ENCODE measurements around the gene PRR13. TPM values are rescaled to one million over a fixed set of nuclear protein-coding genes. Genes with fewer than 3 reads are reported as not detected.
A peak's percentile ranks its signal among the peaks of the same experiment; 100 is the strongest.

PRR13 gene
- total and polyA plus RNA-seq, 9 of the 15 experiments (the other 6 are each of a cell fraction or from before 2014, with no cell fraction given), result 117 to 835 (median 285) TPM

DNA sequence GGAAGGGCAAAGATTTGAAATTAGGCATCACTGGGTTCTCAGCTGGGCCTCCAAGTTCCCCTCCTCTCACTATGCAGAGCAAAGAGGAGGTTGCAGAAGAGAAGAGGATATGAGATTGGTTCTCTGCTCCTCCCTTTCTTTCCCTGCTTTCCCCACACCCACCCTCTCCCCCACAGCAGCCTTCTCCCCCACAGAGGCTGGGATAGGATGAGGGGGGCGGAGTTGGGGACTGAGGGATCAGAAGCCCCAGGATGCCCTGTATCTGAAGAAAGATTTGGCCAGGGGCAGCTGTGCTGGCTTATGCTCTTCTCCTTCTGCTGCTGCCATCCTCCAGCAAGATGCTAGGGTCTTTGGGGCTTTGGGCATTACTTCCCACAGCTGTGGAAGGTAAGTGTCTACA, 17.9 kb upstream of the PRR13 start, which contains the start of gene AMHR2:
AMHR2 (plus strand) TSS at position 259 of the 400 bp plus-strand sequence; CDS start at position 339, 80 bp downstream.
- no peak for ATAC-seq
- peak in 3 of 4 experiments; percentile 24 to 44 (median 43) for DNase-seq (ENCODE audit: extremely low read depth in 1 of 4, low spot score in 3 of 4)
- Histone ChIP-seq H3K4me3 (peak within 1 kb of the TSS; percentile 36; the same call in 1 of the 2 replicates), H3K4me2 (ENCODE audit: insufficient read depth, low read length) (peak within 1 kb of the TSS; percentile 89), H3K9me3 (replicated peaks; ENCODE audit: control insufficient read depth, insufficient read depth, low read depth, low read length) (no peaks in the 10 kb centered on the region), H3K4me1 (replicated peaks in 1 of 2; ENCODE audit: control insufficient read depth in 2 of 2, insufficient read depth in 2 of 2, low read length in 2 of 2) (peaks cover 43 to 44% of the 10 kb centered on the region in 2 experiments), H3K9ac (ENCODE audit: insufficient read depth in 1 of 2, low read depth in 2 of 2, low read length in 2 of 2) (peak within 1 kb of the TSS; percentile 65 to 98; a peak in 3 of 4 replicates), H3K27ac (ENCODE audit: extremely low read depth, low read depth, low read length) (peak within 1 kb of the TSS; percentile 63; the same call in 1 of the 3 replicates), H4K20me1 (replicated peaks; ENCODE audit: control insufficient read depth, insufficient read depth, low read length) (no peaks in the 10 kb centered on the region), H3K9me1 (ENCODE audit: control insufficient read depth, insufficient read depth, low read length) (no peaks in the 10 kb centered on the region), H2AFZ (ENCODE audit: low read depth, low read length) (peak within 1 kb of the TSS; percentile 77), H3K36me3 (ENCODE audit: control insufficient read depth, insufficient read depth, low read length) (peaks cover 10% of the 10 kb centered on the region; the same call in 2 of the 3 replicates), H3K79me2 (ENCODE audit: control insufficient read depth, insufficient read depth, low read length) (peaks cover 19% of the 10 kb centered on the region), H3K27me3 (ENCODE audit: control insufficient read depth in 2 of 2, insufficient read depth in 2 of 2, low read length in 2 of 2) (no peaks in the 10 kb centered on the region)
- no TSS peak for BruUV-seq (replicated peaks)
- 83% methylated on average over 1 of the region's 1 CpG for WGBS (ENCODE audit: insufficient coverage, low coverage, missing lambda C conversion rate)
- TF ChIP-seq EHMT2 (IDR thresholded peaks at IDR 0.05), result no peak
- TF ChIP-seq STAG1 (CRISPR knock-in tag; IDR thresholded peaks at IDR 0.05; ENCODE audit: borderline replicate concordance), result no peak
- peak; percentile 25; the same call in 1 of the 2 replicates for TF ChIP-seq ESRRA (IDR thresholded peaks at IDR 0.05; ENCODE audit: borderline replicate concordance, low read depth)
- TF ChIP-seq, protein P1, sequence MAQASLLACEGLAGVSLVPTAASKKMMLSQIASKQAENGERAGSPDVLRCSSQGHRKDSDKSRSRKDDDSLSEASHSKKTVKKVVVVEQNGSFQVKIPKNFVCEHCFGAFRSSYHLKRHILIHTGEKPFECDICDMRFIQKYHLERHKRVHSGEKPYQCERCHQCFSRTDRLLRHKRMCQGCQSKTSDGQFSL (CRISPR knock-in tag; IDR thresholded peaks at IDR 0.05), result no peak
- TF ChIP-seq, protein P1 (tag; IDR thresholded peaks at IDR 0.05), result 0 out of 4 replicates have a peak, but pooled peaks of 1 of the 2 experiments have one; percentile 3
- TF ChIP-seq, protein P2, sequence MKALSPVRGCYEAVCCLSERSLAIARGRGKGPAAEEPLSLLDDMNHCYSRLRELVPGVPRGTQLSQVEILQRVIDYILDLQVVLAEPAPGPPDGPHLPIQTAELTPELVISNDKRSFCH (CRISPR knock-in tag; IDR thresholded peaks at IDR 0.05), result no peak
- TF ChIP-seq, protein P2 (tag; IDR thresholded peaks at IDR 0.05), result no peak
- TF ChIP-seq, protein P3, sequence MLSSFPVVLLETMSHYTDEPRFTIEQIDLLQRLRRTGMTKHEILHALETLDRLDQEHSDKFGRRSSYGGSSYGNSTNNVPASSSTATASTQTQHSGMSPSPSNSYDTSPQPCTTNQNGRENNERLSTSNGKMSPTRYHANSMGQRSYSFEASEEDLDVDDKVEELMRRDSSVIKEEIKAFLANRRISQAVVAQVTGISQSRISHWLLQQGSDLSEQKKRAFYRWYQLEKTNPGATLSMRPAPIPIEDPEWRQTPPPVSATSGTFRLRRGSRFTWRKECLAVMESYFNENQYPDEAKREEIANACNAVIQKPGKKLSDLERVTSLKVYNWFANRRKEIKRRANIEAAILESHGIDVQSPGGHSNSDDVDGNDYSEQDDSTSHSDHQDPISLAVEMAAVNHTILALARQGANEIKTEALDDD (IDR thresholded peaks at IDR 0.05), result no peak
- TF ChIP-seq TEAD2 (tag; IDR thresholded peaks at IDR 0.05), result no peak
- peak; percentile 35; the same call in 1 of the 2 replicates for TF ChIP-seq EGR1 (conservative IDR thresholded peaks at IDR 0.05)
- no peak for TF ChIP-seq ZBTB17 (CRISPR knock-in tag; IDR thresholded peaks at IDR 0.05)
- ChIA-PET POLR2A (interaction anchor here (1.9 to 3.1 kb wide), 2 partner anchors 18 to 71 kb away, joined by 9 to 10 read pairs; partner anchors contain the start of gene PRR13), CTCF (ENCODE audit: low intra/inter-chr PET ratio) (interaction anchor here (0.6 to 0.7 kb wide), 2 partner anchors 71 to 96 kb away, joined by 3 to 5 read pairs; no protein-coding TSS in a partner anchor)
- FAIRE-seq, result no peak
- intact Hi-C loops (cut with micrococcal nuclease), result loop anchor here (5.0 to 10.0 kb wide), 2 partner anchors 84 to 99 kb away; partner anchors contain the start of genes AAAS and NPFF
- in situ Hi-C loops (cut with MboI), result loop anchor here (5.0 kb wide), 1 partner anchor 66 kb away; no protein-coding TSS in a partner anchor

Measured in K562 (cell line).